PC-9 (cell line): Measurements from ENCODE around the gene FCN1. TPM values are rescaled to one million over a fixed set of nuclear protein-coding genes. Genes with fewer than 3 reads are reported as not detected.
A peak's percentile ranks its signal among the peaks of the same experiment; 100 is the strongest.
"Not testable (repeated sequence)": the region's sequence is repeated elsewhere in the genome, so short reads cannot be mapped to it uniquely, and the experiment has no call there.

Experiments
- BruUV-seq: library from RNA; stranded (reverse); fragments of 400-500 nt; replicated peaks from 2 replicates; lab custom pipeline; 2021; lab: Mats Ljungman, UMichigan
- CTCF ChIA-PET: fragments of 300-600 bp; sonication (Branson Sonifier 250); formaldehyde crosslinking; loops from one replicate; lab custom pipeline; 2022; ENCODE audit warnings: antibody characterized with exemption; lab: Charles Lee
- POLR2A ChIA-PET: fragments of 300-600 bp; sonication (Branson Sonifier 250); formaldehyde crosslinking; loops from one replicate; lab custom pipeline; 2022; ENCODE audit warnings: antibody characterized with exemption; ENCODE audit not compliant: unreplicated experiment; lab: Charles Lee
- DNase-seq, 2 experiments: peaks; one replicate each; pipeline versions ENCODE4 v3.0.0 to v3.0.0-alpha.2; 2015 to 2022; ENCODE audit warnings: mixed read lengths in 1 of 2
- H2AFZ ChIP-seq: fragments of 200-600 bp; sonication (generic); 2 replicates; pipeline ENCODE4 v1.8.1; 2017; ENCODE audit warnings: antibody characterized with exemption
- H3F3A ChIP-seq: fragments of 200-600 bp; sonication (generic); 2 replicates; pipeline ENCODE4 v1.8.1; 2017; ENCODE audit warnings: antibody characterized with exemption, mild to moderate bottlenecking, low read depth; ENCODE audit not compliant: insufficient read depth
- H3K27ac ChIP-seq: fragments of 200-600 bp; sonication (generic); 2 replicates; pipeline ENCODE4 v1.6.1; 2016; ENCODE audit warnings: mixed run types
- H3K27me3 ChIP-seq: fragments of 200-600 bp; sonication (generic); 2 replicates; pipeline ENCODE4 v1.6.1; 2016; ENCODE audit warnings: low read depth, mixed run types; ENCODE audit not compliant: insufficient read depth
- H3K36me3 ChIP-seq: fragments of 200-600 bp; sonication (generic); 2 replicates; pipeline ENCODE4 v1.6.1; 2016; ENCODE audit warnings: low read depth, mixed run types
- H3K4me1 ChIP-seq: fragments of 200-600 bp; sonication (generic); replicated peaks from 2 replicates; pipeline ENCODE4 v1.6.1; 2016; ENCODE audit warnings: mixed run types; ENCODE audit not compliant: insufficient read depth
- H3K4me2 ChIP-seq: fragments of 200-600 bp; sonication (generic); 2 replicates; pipeline ENCODE4 v1.6.1; 2017; ENCODE audit warnings: mixed run types
- H3K4me3 ChIP-seq: fragments of 200-600 bp; sonication (generic); 2 replicates; pipeline ENCODE4 v1.6.1; 2016; ENCODE audit warnings: mixed run types
- H3K79me2 ChIP-seq: fragments of 200-600 bp; sonication (generic); 2 replicates; pipeline ENCODE4 v1.6.1; 2017; ENCODE audit warnings: low read depth, mixed run types
- H3K9me2 ChIP-seq: fragments of 200-600 bp; sonication (generic); 2 replicates; pipeline ENCODE4 v1.8.1; 2017; ENCODE audit warnings: mild to moderate bottlenecking; ENCODE audit not compliant: insufficient read depth
- H3K9me3 ChIP-seq: fragments of 200-600 bp; sonication (generic); 2 replicates; pipeline ENCODE4 v1.8.1; 2016; ENCODE audit warnings: low read depth; ENCODE audit not compliant: insufficient read depth
- H4K20me1 ChIP-seq: fragments of 200-600 bp; sonication (generic); 2 replicates; pipeline ENCODE4 v1.8.1; 2017; ENCODE audit not compliant: insufficient read depth
- CTCF ChIP-seq: fragments of 200-600 bp; sonication (generic); conservative IDR thresholded peaks from 2 replicates; pipeline ENCODE4 v1.6.1; 2017; ENCODE audit warnings: mixed run types, antibody characterized with exemption, mild to moderate bottlenecking, moderate library complexity
- EZH2 ChIP-seq: fragments of 200-600 bp; sonication (generic); IDR thresholded peaks from 2 replicates; pipeline ENCODE4 v1.8.0; 2017; ENCODE audit warnings: antibody characterized with exemption, low read depth
- intact Hi-C: fragments of 100-400 bp; cut with micrococcal nuclease; formaldehyde crosslinking; loops from one replicate; pipeline ENCODE4 v1.10.0; 2022; ENCODE audit not compliant: unreplicated experiment
- total RNA-seq: library from RNA; stranded (reverse); gene quantifications from 2 replicates; pipeline ENCODE4 v1.2.3, GENCODE V29; 2021

FCN1 gene
- total RNA-seq, 1 experiment from 2014 or later: not detected

GRCh38 chr9:134858051-134858841, 59.5 kb downstream of the FCN1 start:
- no peaks in the 10 kb centered on the region for H3K79me2 ChIP-seq
- POLR2A ChIA-PET: no interaction called here
- no peaks in the 10 kb centered on the region for H3K9me3 ChIP-seq
- no peaks in the 10 kb centered on the region; the same call in 1 of the 2 replicates for H3F3A ChIP-seq
- H3K27me3 ChIP-seq: peaks cover 77% of the 10 kb centered on the region
- no peak overlapping the region for H3K4me3 ChIP-seq
- H4K20me1 ChIP-seq: no peaks in the 10 kb centered on the region; the same call in 1 of the 2 replicates
- DNase-seq: peak; percentile 38 to 64
- H3K27ac ChIP-seq: no peak overlapping the region
- intact Hi-C loops: loop anchor here (5.0 kb wide), 1 partner anchor 411 kb away; no protein-coding TSS in a partner anchor
- no peaks in the 10 kb centered on the region for H3K4me1 ChIP-seq
- no peaks in the 10 kb centered on the region for H3K36me3 ChIP-seq
- CTCF ChIA-PET: no interaction called here
- H3K4me2 ChIP-seq: no peak overlapping the region
- no TSS peak for BruUV-seq
- TF ChIP-seq EZH2 (no peak), CTCF (no peak)
- no peak overlapping the region for H2AFZ ChIP-seq
- H3K9me2 ChIP-seq: no peaks in the 10 kb centered on the region

DNA sequence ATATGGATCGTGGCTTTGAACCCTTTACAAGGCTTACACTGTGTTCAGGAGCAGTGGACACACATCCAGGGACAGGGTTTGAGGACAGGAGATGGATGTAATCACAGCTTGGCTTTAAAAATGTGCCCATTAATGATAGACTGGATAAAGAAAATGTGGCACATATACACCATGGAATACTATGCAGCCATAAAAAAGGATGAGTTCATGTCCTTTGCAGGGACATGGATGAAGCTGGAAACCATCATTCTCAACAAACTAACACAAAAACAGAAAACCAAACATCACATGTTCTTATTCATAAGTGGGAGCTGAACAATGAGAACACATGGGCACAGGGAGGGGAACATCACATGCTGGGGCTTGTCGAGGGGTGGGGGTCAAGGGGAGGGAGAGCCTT, 60.3 kb downstream of the FCN1 start:
- H3K9me3 ChIP-seq, H3K4me3 ChIP-seq, H2AFZ ChIP-seq, DNase-seq, H3K4me2 ChIP-seq, BruUV-seq, H3F3A ChIP-seq, H3K4me1 ChIP-seq, POLR2A ChIA-PET, H3K9me2 ChIP-seq, H3K36me3 ChIP-seq, H3K79me2 ChIP-seq, CTCF ChIA-PET, H4K20me1 ChIP-seq, H3K27ac ChIP-seq: not testable (repeated sequence)
- H3K27me3 ChIP-seq: peaks cover 74% of the 10 kb centered on the region
- intact Hi-C loops: loop anchor here (5.0 kb wide), 1 partner anchor 410 kb away; no protein-coding TSS in a partner anchor

DNA sequence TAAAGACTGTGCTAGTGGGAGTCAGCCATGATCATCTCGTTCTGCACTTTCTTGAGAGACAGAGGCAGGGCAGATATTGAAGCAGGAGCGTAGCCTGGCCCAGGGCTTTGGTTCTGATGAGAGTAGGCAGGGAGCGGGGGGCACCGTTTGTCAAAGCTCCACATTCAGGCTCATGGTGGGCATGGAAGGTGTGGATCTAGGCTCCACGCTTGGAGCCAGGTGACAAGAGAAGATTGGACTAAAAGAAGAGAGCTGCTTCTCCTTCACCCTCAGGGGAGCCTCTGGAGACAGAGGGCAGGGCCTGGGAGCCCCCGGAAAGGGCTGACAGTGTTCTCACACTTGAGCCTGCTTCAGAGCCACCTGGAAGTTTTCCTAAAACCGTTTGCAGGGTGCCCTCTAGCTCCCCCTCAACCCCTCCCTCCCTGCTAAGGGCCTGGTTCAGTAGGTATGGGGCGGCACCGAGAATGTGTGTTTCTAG, 61.8 kb downstream of the FCN1 start:
- no TSS peak for BruUV-seq
- Histone ChIP-seq H3K27me3 (peaks cover 64% of the 10 kb centered on the region), H3K36me3 (no peaks in the 10 kb centered on the region), H2AFZ (no peak overlapping the region), H3K79me2 (no peaks in the 10 kb centered on the region), H3K4me2 (no peak overlapping the region), H4K20me1 (no peaks in the 10 kb centered on the region; the same call in 1 of the 2 replicates), H3F3A (no peaks in the 10 kb centered on the region; the same call in 1 of the 2 replicates), H3K4me1 (no peaks in the 10 kb centered on the region), H3K4me3 (no peak overlapping the region), H3K9me2 (no peaks in the 10 kb centered on the region), H3K27ac (no peak overlapping the region), H3K9me3 (no peaks in the 10 kb centered on the region)
- DNase-seq: no peak
- intact Hi-C loops: loop anchor here (5.0 kb wide), 1 partner anchor 409 kb away; no protein-coding TSS in a partner anchor
- TF ChIP-seq EZH2: no peak
- TF ChIP-seq CTCF: no peak
- POLR2A ChIA-PET: no interaction called here
- CTCF ChIA-PET: no interaction called here

Other genes starting within 250 kb of the FCN1 start
- gene FCN2, start 37.1 kb downstream of the FCN1 start, total RNA-seq: not detected in 2 replicates
- gene OLFM1, start 169.8 kb upstream of the FCN1 start, total RNA-seq: not detected in 2 replicates